HEK293 (cell line): ENCODE measurements around the gene NBPF1.
"Not testable (repeated sequence)": the region's sequence is repeated elsewhere in the genome, so short reads cannot be mapped to it uniquely, and the experiment has no call there.

Experiments used
- CTCF ChIP-seq: fragments of 450-650 bp; formaldehyde crosslinking; IDR thresholded peaks from 2 replicates; pipeline ENCODE4 v1.5.1; 2016; ENCODE audit warnings: missing biosample characterization, missing genetic modification characterization
- YY1 ChIP-seq: fragments of 450-650 bp; formaldehyde crosslinking; IDR thresholded peaks from 2 replicates; pipeline ENCODE4 v1.5.1; 2018; ENCODE audit warnings: missing biosample characterization, missing genetic modification characterization

GRCh38 chr1:16535487-16535886 is 77.9 kb downstream of the NBPF1 start:
- not testable (repeated sequence) for TF ChIP-seq CTCF, YY1 (tag by site-specific recombination)
